ENCODE results near the gene TRIM7. TPM values are rescaled to one million over a fixed set of nuclear protein-coding genes. Genes with fewer than 3 reads are reported as not detected.
A peak's percentile ranks its signal among the peaks of the same experiment; 100 is the strongest.

The TRIM7 gene
- total RNA-seq, 1 donor from 2014 or later: not detected

GRCh38 chr5:181224390-181225229 lies 19.6 kb upstream of the TRIM7 start:
- peak overlapping the region; percentile 98 for H3K4me3 Mint-ChIP-seq (ENCODE audit: unreplicated experiment)
- H3K4me1 Mint-ChIP-seq (ENCODE audit: unreplicated experiment): peaks cover 20% of the 10 kb centered on the region
- peaks cover 28% of the 10 kb centered on the region for H3K27me3 Mint-ChIP-seq (ENCODE audit: unreplicated experiment)
- H3K36me3 Mint-ChIP-seq (ENCODE audit: low read depth, unreplicated experiment): peaks cover 10% of the 10 kb centered on the region
- no peak for DNase-seq (ENCODE audit: low spot score)
- TF ChIP-seq CTCF (IDR thresholded peaks at IDR 0.05; ENCODE audit: unreplicated experiment): no peak
- H3K9me3 Mint-ChIP-seq (ENCODE audit: unreplicated experiment): no peaks in the 10 kb centered on the region
- H3K27ac Mint-ChIP-seq (ENCODE audit: unreplicated experiment): peak overlapping the region; percentile 98

GRCh38 chr5:181223729-181224389 lies 18.9 kb upstream of the TRIM7 start:
- peaks cover 20% of the 10 kb centered on the region for H3K4me1 Mint-ChIP-seq (ENCODE audit: unreplicated experiment)
- peak; percentile 81 for DNase-seq (ENCODE audit: low spot score)
- H3K27me3 Mint-ChIP-seq (ENCODE audit: unreplicated experiment): peaks cover 25% of the 10 kb centered on the region
- peak overlapping the region; percentile 98 for H3K4me3 Mint-ChIP-seq (ENCODE audit: unreplicated experiment)
- no peak for TF ChIP-seq CTCF (IDR thresholded peaks at IDR 0.05; ENCODE audit: unreplicated experiment)
- no peaks in the 10 kb centered on the region for H3K9me3 Mint-ChIP-seq (ENCODE audit: unreplicated experiment)
- peak overlapping the region; percentile 98 for H3K27ac Mint-ChIP-seq (ENCODE audit: unreplicated experiment)
- peaks cover 8% of the 10 kb centered on the region for H3K36me3 Mint-ChIP-seq (ENCODE audit: low read depth, unreplicated experiment)

- peak within 1 kb of the TSS; percentile 98 for H3K4me3 Mint-ChIP-seq (ENCODE audit: unreplicated experiment)
- peaks cover 9% of the 10 kb centered on the region for H3K36me3 Mint-ChIP-seq (ENCODE audit: low read depth, unreplicated experiment)
- H3K4me1 Mint-ChIP-seq (ENCODE audit: unreplicated experiment): peaks cover 21% of the 10 kb centered on the region
- TF ChIP-seq CTCF (IDR thresholded peaks at IDR 0.05; ENCODE audit: unreplicated experiment): no peak
- no peaks in the 10 kb centered on the region for H3K9me3 Mint-ChIP-seq (ENCODE audit: unreplicated experiment)
- DNase-seq (ENCODE audit: low spot score): peak; percentile 97
- H3K27me3 Mint-ChIP-seq (ENCODE audit: unreplicated experiment): peaks cover 30% of the 10 kb centered on the region
- peak within 1 kb of the TSS; percentile 99 for H3K27ac Mint-ChIP-seq (ENCODE audit: unreplicated experiment)
These were observed 18.2 kb upstream of the TRIM7 start, which contains the start of gene TRIM41 for GRCh38 chr5:181223058-181223728. Gene TRIM41 (plus strand): TSS chr5:181223281. CDS start chr5:181224000, 719 bp downstream.

GRCh38 chr5:181222630-181223057 lies 17.6 kb upstream of the TRIM7 start:
- peaks cover 36% of the 10 kb centered on the region for H3K27me3 Mint-ChIP-seq (ENCODE audit: unreplicated experiment)
- H3K36me3 Mint-ChIP-seq (ENCODE audit: low read depth, unreplicated experiment): peaks cover 12% of the 10 kb centered on the region
- DNase-seq (ENCODE audit: low spot score): no peak
- H3K4me1 Mint-ChIP-seq (ENCODE audit: unreplicated experiment): peaks cover 27% of the 10 kb centered on the region
- peak overlapping the region; percentile 98 for H3K27ac Mint-ChIP-seq (ENCODE audit: unreplicated experiment)
- TF ChIP-seq CTCF (IDR thresholded peaks at IDR 0.05; ENCODE audit: unreplicated experiment): peak; percentile 11
- H3K4me3 Mint-ChIP-seq (ENCODE audit: unreplicated experiment): peak overlapping the region; percentile 98
- no peaks in the 10 kb centered on the region for H3K9me3 Mint-ChIP-seq (ENCODE audit: unreplicated experiment)

All from endothelial cell (in vitro differentiated cells).